ENCODE data around the gene KRT24.

Gene KRT24

GRCh38 chr17:40664582-40665333 is 38.8 kb downstream of the KRT24 start, which contains the start of gene KRT222:
Gene KRT222, minus strand, starts transcription at chr17:40665177. Its CDS starts 78 bp downstream, at chr17:40665099.
- DNase-seq (ENCODE audit: low read depth in 2 of 2) = no peak
- H3K4me3 ChIP-seq (replicated peaks in 1 of 2; ENCODE audit: low read depth in 2 of 2, low read length in 2 of 2) = no peak within 1 kb of the TSS
- no peak for TF ChIP-seq CTCF (IDR thresholded peaks at IDR 0.05; ENCODE audit: low read depth, low read length)

GRCh38 chr17:40663252-40663651 is 40.3 kb downstream of the KRT24 start:
- H3K4me3 ChIP-seq (replicated peaks in 1 of 2; ENCODE audit: low read depth in 2 of 2, low read length in 2 of 2) = no peak overlapping the region
- TF ChIP-seq CTCF (IDR thresholded peaks at IDR 0.05; ENCODE audit: low read depth, low read length) = no peak
- no peak for DNase-seq (ENCODE audit: low read depth in 2 of 2)

- no peak for DNase-seq (ENCODE audit: low read depth in 2 of 2)
- TF ChIP-seq CTCF (IDR thresholded peaks at IDR 0.05; ENCODE audit: low read depth, low read length) = no peak
- H3K4me3 ChIP-seq (replicated peaks in 1 of 2; ENCODE audit: low read depth in 2 of 2, low read length in 2 of 2) = no peak overlapping the region
These were observed 43.6 kb downstream of the KRT24 start for GRCh38 chr17:40659911-40660310.

- TF ChIP-seq CTCF (IDR thresholded peaks at IDR 0.05; ENCODE audit: low read depth, low read length) = no peak
- no peak for DNase-seq (ENCODE audit: low read depth in 2 of 2)
- no peak overlapping the region for H3K4me3 ChIP-seq (replicated peaks in 1 of 2; ENCODE audit: low read depth in 2 of 2, low read length in 2 of 2)
These were observed 45.2 kb downstream of the KRT24 start for GRCh38 chr17:40658396-40658795.

- DNase-seq (ENCODE audit: low read depth in 2 of 2) = no peak
- TF ChIP-seq CTCF (IDR thresholded peaks at IDR 0.05; ENCODE audit: low read depth, low read length) = no peak
These were observed 51.6 kb downstream of the KRT24 start for GRCh38 chr17:40651939-40652338.

GRCh38 chr17:40648384-40648968 is 55.1 kb downstream of the KRT24 start:
- no peak for TF ChIP-seq CTCF (IDR thresholded peaks at IDR 0.05; ENCODE audit: low read depth, low read length)
- H3K4me3 ChIP-seq (replicated peaks in 1 of 2; ENCODE audit: low read depth in 2 of 2, low read length in 2 of 2) = peak overlapping the region; percentile 84 to 88
- peak; percentile 20 to 39 for DNase-seq (ENCODE audit: low read depth in 2 of 2)

More at GRCh38 chr17:40651939-40652338, 51.6 kb downstream of the KRT24 start:
- H3K4me3 ChIP-seq (replicated peaks in 1 of 2; ENCODE audit: low read depth in 2 of 2, low read length in 2 of 2) = no peak overlapping the region
